GM23338 (cell line): Measurements from ENCODE around the gene TEKT3. TPM values are rescaled to one million over a fixed set of nuclear protein-coding genes. Genes with fewer than 3 reads are reported as not detected.

Experiments
- ATAC-seq: fragments of 200-7000 bp; cut with Tn5 transposase; 3 replicates; pipeline ENCODE4 v1.9.1; 2020
- DNase-seq: peaks from one replicate; pipeline ENCODE4 v3.0.0-alpha.2; 2015; ENCODE audit warnings: low spot score
- H2AFZ ChIP-seq: fragments of 200-600 bp; sonication (generic); 2 replicates; pipeline ENCODE4 v1.8.0; 2016; ENCODE audit warnings: antibody characterized with exemption, mild to moderate bottlenecking, moderate library complexity
- H3F3A ChIP-seq: fragments of 200-600 bp; sonication (generic); replicated peaks from 2 replicates; pipeline ENCODE4 v1.8.0; 2017; ENCODE audit warnings: antibody characterized with exemption, mixed run types, low read depth
- H3K27ac ChIP-seq: fragments of 200-600 bp; sonication (generic); 2 replicates; pipeline ENCODE4 v1.6.1; 2016; ENCODE audit warnings: low read depth
- H3K27me3 ChIP-seq: fragments of 200-600 bp; sonication (generic); 2 replicates; pipeline ENCODE4 v1.8.0; 2016; ENCODE audit warnings: mild to moderate bottlenecking, mixed run types, moderate library complexity; ENCODE audit not compliant: insufficient read depth
- H3K36me3 ChIP-seq: fragments of 200-600 bp; sonication (generic); 2 replicates; pipeline ENCODE4 v1.8.0; 2016; ENCODE audit warnings: mild to moderate bottlenecking; ENCODE audit not compliant: insufficient read depth
- H3K4me1 ChIP-seq: fragments of 200-600 bp; sonication (generic); 2 replicates; pipeline ENCODE4 v1.8.0; 2016; ENCODE audit warnings: mild to moderate bottlenecking, moderate library complexity; ENCODE audit not compliant: insufficient read depth
- H3K4me2 ChIP-seq: fragments of 200-600 bp; sonication (generic); 2 replicates; pipeline ENCODE4 v1.7.1; 2017; ENCODE audit warnings: mixed run types
- H3K4me3 ChIP-seq: fragments of 200-600 bp; sonication (generic); 2 replicates; pipeline ENCODE4 v1.6.1; 2016; ENCODE audit warnings: mixed run types
- H3K79me2 ChIP-seq: fragments of 200-600 bp; sonication (generic); replicated peaks from 2 replicates; pipeline ENCODE4 v1.8.0; 2017; ENCODE audit warnings: mild to moderate bottlenecking; ENCODE audit not compliant: insufficient read depth
- H3K9me2 ChIP-seq: fragments of 200-600 bp; sonication (generic); 2 replicates; pipeline ENCODE4 v1.8.0; 2017; ENCODE audit not compliant: insufficient read depth
- H4K20me1 ChIP-seq: fragments of 200-600 bp; sonication (generic); replicated peaks from 2 replicates; pipeline ENCODE4 v1.8.0; 2017; ENCODE audit warnings: mild to moderate bottlenecking; ENCODE audit not compliant: insufficient read depth
- H3K27ac Mint-ChIP-seq: 2 replicates; pipeline ENCODE4 v1.8.0; 2020; ENCODE audit warnings: inconsistent platforms, mild to moderate bottlenecking, moderate library complexity, mixed read lengths
- H3K27me3 Mint-ChIP-seq: 3 replicates; pipeline ENCODE4 v1.8.0; 2022; ENCODE audit warnings: low read depth, mild to moderate bottlenecking, moderate library complexity, mixed read lengths, inconsistent platforms; ENCODE audit not compliant: insufficient read depth, poor library complexity
- H3K36me3 Mint-ChIP-seq: 3 replicates; pipeline ENCODE4 v1.8.0; 2021; ENCODE audit warnings: low read depth, mild to moderate bottlenecking, inconsistent platforms, moderate library complexity, mixed read lengths
- H3K4me1 Mint-ChIP-seq: 3 replicates; pipeline ENCODE4 v1.8.0; 2020; ENCODE audit warnings: mild to moderate bottlenecking, inconsistent platforms, mixed read lengths
- H3K4me3 Mint-ChIP-seq: 3 replicates; pipeline ENCODE4 v1.8.0; 2021; ENCODE audit warnings: moderate library complexity, mild to moderate bottlenecking, inconsistent platforms, mixed read lengths
- H3K9me3 Mint-ChIP-seq: 3 replicates; pipeline ENCODE4 v1.8.0; 2020; ENCODE audit warnings: moderate library complexity, mild to moderate bottlenecking, inconsistent platforms, mixed read lengths
- CREB1 ChIP-seq: fragments of 250-450 bp; sonication (Bioruptor Pico); IDR thresholded peaks from 2 replicates; pipeline ENCODE4 v1.5.0; 2020; ENCODE audit warnings: low read depth, mild to moderate bottlenecking, moderate library complexity
- CTCF ChIP-seq, 2 experiments: fragments of 200-600 bp in 1 of 2; sonication (generic) in 1 of 2; conservative IDR thresholded peaks; 2 replicates each; pipeline versions ENCODE4 v1.5.1 to v1.6.1; 2016 to 2017; ENCODE audit warnings: antibody characterized with exemption in 2 of 2, low read depth in 2 of 2, mild to moderate bottlenecking in 2 of 2, moderate library complexity in 1 of 2
- ETS1 ChIP-seq: IDR thresholded peaks from 2 replicates; pipeline ENCODE4 v1.6.1; 2016; ENCODE audit warnings: antibody characterized with exemption
- EZH2 ChIP-seq: fragments of 200-600 bp; sonication (generic); IDR thresholded peaks from one replicate; pipeline ENCODE4 v1.8.0; 2017; ENCODE audit warnings: antibody characterized with exemption, mild to moderate bottlenecking, low read depth; ENCODE audit not compliant: unreplicated experiment
- EZH2phosphoT487 ChIP-seq: fragments of 200-600 bp; sonication (generic); IDR thresholded peaks from one replicate; pipeline ENCODE4 v1.8.1; 2018; ENCODE audit warnings: antibody characterized with exemption; ENCODE audit not compliant: unreplicated experiment
- JUNB ChIP-seq: IDR thresholded peaks from one replicate; pipeline ENCODE4 v1.6.1; 2016; ENCODE audit warnings: antibody characterized with exemption; ENCODE audit not compliant: unreplicated experiment
- NANOG ChIP-seq: IDR thresholded peaks from 2 replicates; pipeline ENCODE4 v1.6.1; 2016; ENCODE audit warnings: antibody characterized with exemption, borderline replicate concordance
- POLR2AphosphoS5 ChIP-seq: IDR thresholded peaks from 2 replicates; pipeline ENCODE4 v1.6.1; 2016; ENCODE audit warnings: antibody characterized with exemption, low read depth
- REST ChIP-seq: IDR thresholded peaks from one replicate; pipeline ENCODE4 v1.6.1; 2018; ENCODE audit warnings: antibody characterized with exemption; ENCODE audit not compliant: unreplicated experiment
- STAT1 ChIP-seq: IDR thresholded peaks from one replicate; pipeline ENCODE4 v1.6.1; 2016; ENCODE audit warnings: antibody characterized with exemption; ENCODE audit not compliant: unreplicated experiment
- ZNF114 ChIP-seq: fragments of 250-450 bp; sonication (Bioruptor Pico); IDR thresholded peaks from 2 replicates; pipeline ENCODE4 v1.5.0; 2020; ENCODE audit warnings: mild to moderate bottlenecking, moderate library complexity
- ZNF331 ChIP-seq: fragments of 250-450 bp; sonication (Bioruptor Pico); IDR thresholded peaks from 2 replicates; pipeline ENCODE4 v1.5.0; 2020; ENCODE audit warnings: low read depth, mild to moderate bottlenecking, moderate library complexity
- ZNF462 ChIP-seq: fragments of 250-450 bp; sonication (Bioruptor Pico); IDR thresholded peaks from 2 replicates; pipeline ENCODE4 v1.5.0; 2020; ENCODE audit warnings: mild to moderate bottlenecking, moderate library complexity
- polyA plus RNA-seq: library from polyadenylated mRNA; unstranded; fragments of >200 nt; fragmentation: Nextera tagmentation; extraction: Ambion mirVana; gene quantifications from 2 replicates; pipeline ENCODE4 v1.2.1, GENCODE V29; 2016
- total RNA-seq: library from RNA; depleted of rRNA; stranded (reverse); fragments of >200 nt; shearing (Covaris generic); gene quantifications from 2 replicates; pipeline ENCODE4 v1.2.3, GENCODE V29; 2014

Gene TEKT3
- total and polyA plus RNA-seq, 2 experiments from 2014 or later, result 1.6 to 2.0 TPM

- Histone ChIP-seq H3K27ac (no peak overlapping the region), H3K4me2 (no peak overlapping the region), H3F3A (no peaks in the 10 kb centered on the region), H3K79me2 (no peaks in the 10 kb centered on the region), H3K36me3 (no peaks in the 10 kb centered on the region), H3K4me3 (no peak overlapping the region), H2AFZ (peak overlapping the region; percentile 18; the same call in 1 of the 2 replicates), H3K4me1 (no peaks in the 10 kb centered on the region; the same call in 1 of the 2 replicates), H4K20me1 (no peaks in the 10 kb centered on the region), H3K27me3 (peaks cover 14% of the 10 kb centered on the region), H3K9me2 (no peaks in the 10 kb centered on the region)
- H3K27ac Mint-ChIP-seq, result no peak overlapping the region
- peaks cover 3% of the 10 kb centered on the region; the same call in 2 of the 3 replicates for H3K9me3 Mint-ChIP-seq
- no peaks in the 10 kb centered on the region; the same call in 2 of the 3 replicates for H3K36me3 Mint-ChIP-seq
- peaks cover 3% of the 10 kb centered on the region; the same call in 2 of the 3 replicates for H3K4me1 Mint-ChIP-seq
- no peak for TF ChIP-seq STAT1
- TF ChIP-seq ZNF331 (CRISPR knock-in tag), result no peak
- TF ChIP-seq JUNB, result no peak
- no peak for TF ChIP-seq POLR2AphosphoS5
- TF ChIP-seq EZH2, result no peak
- TF ChIP-seq ZNF114 (CRISPR knock-in tag), result no peak
- TF ChIP-seq ETS1, result no peak
- no peak for TF ChIP-seq CTCF (conservative IDR thresholded peaks at IDR 0.05; ENCODE audit: low read depth in 2 of 2)
- no peak for TF ChIP-seq NANOG
- no peak for TF ChIP-seq ZNF462 (CRISPR knock-in tag)
- TF ChIP-seq REST, result no peak
- no peak for TF ChIP-seq EZH2phosphoT487
- TF ChIP-seq CREB1 (CRISPR knock-in tag), result no peak
- peaks cover 11% of the 10 kb centered on the region for H3K27me3 Mint-ChIP-seq
- ATAC-seq (no peak), DNase-seq (no peak)
- H3K4me3 Mint-ChIP-seq, result no peak overlapping the region
These were observed 71.7 kb downstream of the TEKT3 start for GRCh38 chr17:15269780-15270089.
